GM21423 (cell line): ENCODE measurements around the gene UBXN6.

Source experiments
- ATAC-seq: cut with Tn5 transposase; IDR thresholded peaks from one replicate; pipeline ENCODE4 v1.9.1; 2021; ENCODE audit warnings: mild to moderate bottlenecking, moderate library complexity; ENCODE audit not compliant: unreplicated experiment

UBXN6 gene

GRCh38 chr19:4456843-4457653 is 546 bp downstream of the UBXN6 start:
- ATAC-seq = no peak

GRCh38 chr19:4456476-4456842 is 1.1 kb downstream of the UBXN6 start:
- ATAC-seq = no peak

GRCh38 chr19:4455719-4456475 is 1.7 kb downstream of the UBXN6 start:
- ATAC-seq = no peak

- no peak for ATAC-seq
Observed at GRCh38 chr19:4454747-4455718, 2.6 kb downstream of the UBXN6 start.

- ATAC-seq = no peak
Observed at GRCh38 chr19:4453232-4454179, 4.1 kb downstream of the UBXN6 start.

- ATAC-seq = no peak
Observed at GRCh38 chr19:4452230-4452990, 5.2 kb downstream of the UBXN6 start.

GRCh38 chr19:4449639-4450028 is 8.0 kb downstream of the UBXN6 start:
- ATAC-seq = no peak

- no peak for ATAC-seq
Observed at GRCh38 chr19:4449022-4449638, 8.5 kb downstream of the UBXN6 start.

GRCh38 chr19:4448147-4448985 is 9.2 kb downstream of the UBXN6 start:
- ATAC-seq = no peak

- ATAC-seq = no peak
Observed at GRCh38 chr19:4447327-4448146, 10.1 kb downstream of the UBXN6 start.

- ATAC-seq = no peak
Observed at GRCh38 chr19:4446704-4447200, 10.8 kb downstream of the UBXN6 start.

GRCh38 chr19:4445963-4446703 is 11.5 kb downstream of the UBXN6 start:
- ATAC-seq = no peak

GRCh38 chr19:4444765-4445741 is 12.5 kb downstream of the UBXN6 start:
- no peak for ATAC-seq

GRCh38 chr19:4443966-4444764 is 13.4 kb downstream of the UBXN6 start:
- ATAC-seq = no peak
